OCI-M2 (cell line): ENCODE results near the gene MATCAP1.

ENCODE experiments used
- DNase-seq: peaks from one replicate; lab custom pipeline; 2025; ENCODE audit not compliant: unreplicated experiment; lab: John Stamatoyannopoulos, UW

Gene MATCAP1

DNA sequence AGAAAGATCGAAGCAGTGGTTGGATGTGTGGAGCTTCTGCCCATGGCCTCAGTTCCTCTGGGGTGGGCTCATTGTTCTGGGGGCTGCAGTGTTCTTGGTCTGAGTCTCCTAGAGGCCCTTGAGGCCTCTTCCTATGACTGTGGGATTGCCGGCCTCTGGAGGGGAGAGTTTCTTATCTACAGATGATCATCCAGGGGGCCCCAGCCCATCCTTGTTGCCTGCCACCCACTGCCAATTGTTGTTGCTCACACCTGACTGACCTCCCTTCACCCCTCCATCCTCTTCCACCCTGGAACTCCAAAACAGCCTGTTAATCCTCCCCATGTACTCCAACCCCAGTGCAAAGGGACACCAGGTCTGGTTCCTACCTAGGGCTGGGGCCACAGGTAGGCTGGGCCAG is 38.8 kb downstream of the MATCAP1 start:
- DNase-seq: no peak

DNA sequence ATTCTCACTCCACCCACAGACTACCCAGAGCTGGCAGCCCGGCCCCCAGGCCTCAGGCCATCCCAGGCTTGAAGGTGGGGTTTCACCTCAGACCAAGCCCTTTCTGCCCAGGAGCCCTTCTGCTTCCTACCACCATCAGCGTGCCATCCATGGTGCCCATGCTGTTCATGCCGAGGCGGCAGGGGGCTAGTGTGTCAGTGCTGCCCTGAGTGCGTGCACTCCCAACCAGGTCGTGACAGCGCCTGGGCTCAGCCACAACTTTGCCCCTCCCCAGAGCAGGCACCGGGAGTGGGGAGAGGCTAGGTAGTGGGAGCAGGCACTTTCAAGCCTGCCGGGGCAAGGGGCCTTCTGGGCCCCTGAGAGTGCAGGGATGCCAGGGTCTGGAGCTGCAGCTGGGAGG is 41.4 kb downstream of the MATCAP1 start:
- DNase-seq: no peak

DNA sequence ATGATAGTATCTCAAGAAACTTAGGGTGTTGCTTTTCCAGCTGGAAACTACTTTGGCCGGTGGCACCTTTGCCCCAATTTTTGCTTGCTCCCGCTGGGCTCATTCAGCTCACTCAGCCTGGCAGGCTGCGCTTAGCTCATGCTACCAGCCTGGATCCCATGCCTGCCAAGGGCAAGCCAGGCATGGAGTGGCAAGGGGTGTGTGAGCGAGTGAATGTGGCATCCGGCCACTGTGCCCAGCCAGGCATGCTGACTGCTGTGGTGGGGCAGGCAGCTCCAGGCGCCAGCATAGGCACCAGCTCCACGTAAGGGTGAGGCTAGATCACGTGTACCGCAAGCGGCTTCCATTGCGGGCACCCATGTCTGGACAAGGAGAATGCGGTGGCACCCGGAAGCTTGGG is 42.4 kb downstream of the MATCAP1 start:
- no peak for DNase-seq

- DNase-seq: no peak
Observed at GRCh38 chr16:67137605-67138004, 46.2 kb downstream of the MATCAP1 start.

DNA sequence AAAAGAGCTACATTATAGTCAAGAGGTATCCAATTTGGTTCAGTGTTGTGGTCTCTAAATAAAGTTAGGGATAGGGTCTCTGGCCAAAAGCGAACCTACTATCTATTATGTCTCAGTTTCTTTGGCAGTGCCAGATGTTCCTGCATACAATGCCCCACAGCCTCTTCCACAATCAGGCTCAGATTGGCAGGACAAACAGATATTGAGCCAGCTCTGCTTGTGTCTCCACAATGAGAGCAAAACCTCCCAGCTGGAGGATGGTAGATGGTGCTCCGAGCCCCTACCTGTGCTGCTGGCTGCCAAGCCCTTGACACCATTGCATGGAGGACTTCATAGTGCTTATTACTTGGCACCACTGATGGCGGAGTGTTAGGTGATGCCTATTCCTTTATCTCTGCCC is 54.3 kb downstream of the MATCAP1 start:
- no peak for DNase-seq

GRCh38 chr16:67128887-67129286 is 54.9 kb downstream of the MATCAP1 start:
- DNase-seq: no peak

- DNase-seq: no peak
Observed at GRCh38 chr16:67128417-67128816, 55.3 kb downstream of the MATCAP1 start.
